Endothelial cell of umbilical vein (primary cell): ENCODE measurements around the gene B3GNT7. TPM values are rescaled to one million over a fixed set of nuclear protein-coding genes. Genes with fewer than 3 reads are reported as not detected.

Experiments
- BruUV-seq: library from RNA; stranded (reverse); fragments of 400-500 nt; replicated peaks from 2 replicates; lab custom pipeline; 2021; lab: Mats Ljungman, UMichigan
- CTCF ChIA-PET: fragments of 300-600, 350-600 bp; sonication (Branson Sonifier 250); formaldehyde crosslinking; loops from one replicate; lab custom pipeline; 2021; ENCODE audit warnings: antibody characterized with exemption, inconsistent platforms; lab: Charles Lee
- POLR2A ChIA-PET: fragments of 300-600, 350-600 bp; sonication (Branson Sonifier 250); formaldehyde crosslinking; loops from one replicate; lab custom pipeline; 2021; ENCODE audit warnings: antibody characterized with exemption, inconsistent platforms; lab: Charles Lee
- DNase-seq: peaks from one replicate; pipeline ENCODE4 v3.0.0-alpha.2; 2011; ENCODE audit warnings: low read depth, low spot score
- FAIRE-seq: peaks from 2 replicates; lab custom pipeline; 2011; peaks lifted over from hg19 to GRCh38; lab: Jason Lieb, UNC
- H2AFZ ChIP-seq: 2 replicates; pipeline ENCODE4 v1.6.0; 2012; ENCODE audit warnings: low read depth, low read length, control low read depth, inconsistent platforms
- H3K27ac ChIP-seq: 2 replicates; pipeline ENCODE4 v1.5.1; 2011; ENCODE audit warnings: low read depth, mild to moderate bottlenecking, control low read depth, low read length, moderate library complexity; ENCODE audit not compliant: insufficient read depth
- H3K27me3 ChIP-seq, 2 experiments: 2 replicates each; pipeline versions ENCODE4 v1.6.0 to v1.6.1; 2011; ENCODE audit warnings: low read length in 2 of 2, mixed read lengths in 1 of 2; ENCODE audit not compliant: control insufficient read depth in 2 of 2, insufficient read depth in 2 of 2
- H3K36me3 ChIP-seq, 2 experiments: 2 replicates in 1 of 2; 3 replicates in 1 of 2; pipeline ENCODE4 v1.5.1; 2011; ENCODE audit warnings: low read length in 2 of 2, mild to moderate bottlenecking in 1 of 2, moderate library complexity in 1 of 2; ENCODE audit not compliant: control insufficient read depth in 2 of 2, insufficient read depth in 2 of 2; ENCODE audit errors: extremely low read depth in 1 of 2
- H3K4me1 ChIP-seq: 3 replicates; pipeline ENCODE4 v1.5.1; 2011; ENCODE audit warnings: mild to moderate bottlenecking, low read length; ENCODE audit not compliant: control insufficient read depth, insufficient read depth; ENCODE audit errors: extremely low read depth
- H3K4me2 ChIP-seq: 2 replicates; pipeline ENCODE4 v1.6.1; 2011; ENCODE audit warnings: low read length, control low read depth, mixed read lengths; ENCODE audit not compliant: insufficient read depth
- H3K4me3 ChIP-seq, 3 experiments: fragments of 200-600 bp in 1 of 3; sonication (generic), shearing (Covaris generic) in 1 of 3; replicated peaks in 1 of 3; 2 replicates each; pipeline ENCODE4 v1.5.1; 2011 to 2016; ENCODE audit warnings: control low read depth in 3 of 3, low read length in 3 of 3, mild to moderate bottlenecking in 2 of 3, inconsistent platforms in 1 of 3, low read depth in 1 of 3, moderate library complexity in 1 of 3; ENCODE audit not compliant: insufficient read depth in 1 of 3
- H3K79me2 ChIP-seq: 2 replicates; pipeline ENCODE4 v1.6.0; 2012; ENCODE audit warnings: low read length, inconsistent platforms; ENCODE audit not compliant: control insufficient read depth, insufficient read depth
- H3K9ac ChIP-seq: replicated peaks from 2 replicates; pipeline ENCODE3; 2011; ENCODE audit warnings: low read length, control low read depth; ENCODE audit not compliant: insufficient read depth; ENCODE audit errors: extremely low read depth
- H3K9me1 ChIP-seq: replicated peaks from 3 replicates; pipeline ENCODE4 v1.6.0; 2011; ENCODE audit warnings: mild to moderate bottlenecking, low read length; ENCODE audit not compliant: control insufficient read depth, insufficient read depth; ENCODE audit errors: extremely low read depth
- H3K9me3 ChIP-seq: replicated peaks from 2 replicates; pipeline ENCODE4 v1.5.1; 2012; ENCODE audit warnings: low read length, inconsistent platforms; ENCODE audit not compliant: control insufficient read depth, insufficient read depth
- H4K20me1 ChIP-seq: replicated peaks from 2 replicates; pipeline ENCODE3; 2011; ENCODE audit warnings: mild to moderate bottlenecking, low read length; ENCODE audit not compliant: control insufficient read depth, insufficient read depth; ENCODE audit errors: extremely low read depth
- CTCF ChIP-seq, 2 donors: IDR thresholded peaks; 1 replicate in 1 of 2; 2 replicates in 1 of 2; pipeline ENCODE4 v1.5.1; 2011; ENCODE audit warnings: low read length in 2 of 2, mild to moderate bottlenecking in 2 of 2, moderate library complexity in 2 of 2, control low read depth in 1 of 2, inconsistent platforms in 1 of 2, low read depth in 1 of 2; ENCODE audit not compliant: insufficient read depth in 1 of 2; ENCODE audit errors: extremely low read depth in 1 of 2
- EZH2 ChIP-seq: IDR thresholded peaks from 2 replicates; pipeline ENCODE4 v1.6.1; 2012; ENCODE audit warnings: borderline replicate concordance, low read depth, mild to moderate bottlenecking, moderate library complexity, low read length, inconsistent platforms; ENCODE audit not compliant: severe bottlenecking
- FOS ChIP-seq: IDR thresholded peaks from 2 replicates; pipeline ENCODE4 v1.6.1; 2011; ENCODE audit warnings: mild to moderate bottlenecking, low read length, moderate library complexity, borderline replicate concordance; ENCODE audit not compliant: insufficient read depth
- GATA2 ChIP-seq: IDR thresholded peaks from 2 replicates; pipeline ENCODE4 v1.7.0; 2011; ENCODE audit warnings: low read depth, mild to moderate bottlenecking, moderate library complexity, mixed read lengths, low read length; ENCODE audit not compliant: insufficient read length, insufficient read depth
- JUN ChIP-seq: IDR thresholded peaks from 2 replicates; pipeline ENCODE4 v1.6.1; 2011; ENCODE audit warnings: borderline replicate concordance, low read depth; ENCODE audit not compliant: insufficient read length, insufficient read depth
- MAX ChIP-seq: IDR thresholded peaks from 2 replicates; pipeline ENCODE4 v1.6.1; 2011; ENCODE audit not compliant: insufficient read depth, insufficient read length
- MYC ChIP-seq: IDR thresholded peaks from one replicate; pipeline ENCODE4 v1.6.1; 2011; ENCODE audit warnings: mild to moderate bottlenecking, low read depth, low read length
- POLR2A ChIP-seq: IDR thresholded peaks from 2 replicates; pipeline ENCODE4 v1.6.1; 2012; ENCODE audit warnings: low read depth, mild to moderate bottlenecking, control low read depth, low read length
- POLR2AphosphoS5 ChIP-seq: IDR thresholded peaks from 2 replicates; pipeline ENCODE4 v1.6.1; 2012; ENCODE audit warnings: low read depth, mild to moderate bottlenecking, control low read depth, low read length, moderate library complexity; ENCODE audit not compliant: insufficient read depth
- dilution Hi-C: fragments of 300-500 bp; cut with MboI; formaldehyde crosslinking; loops from one replicate; pipeline ENCODE4 v1.15.0; 2019; ENCODE audit warnings: low sequenced_read_pairs; ENCODE audit not compliant: extremely low pct_ligation_motif_present
- intact Hi-C: fragments of 100-400 bp; cut with micrococcal nuclease; formaldehyde crosslinking; loops from one replicate; pipeline ENCODE4 v1.10.0; 2022
- polyA plus RNA-seq, 4 experiments: library from polyadenylated mRNA; depleted of rRNA in 3 of 4; stranded (reverse) in 3 of 4; unstranded in 1 of 4; fragments of >200 nt; gene quantifications; 2 replicates each; pipeline versions ENCODE4 v1.2.1 to v1.2.3, GENCODE V29; 2011 to 2012; ENCODE audit warnings: missing spikeins in 1 of 4
- total RNA-seq: library from RNA; stranded (reverse); gene quantifications from 2 replicates; pipeline ENCODE4 v1.2.3, GENCODE V29; 2021

Gene B3GNT7
- total and polyA plus RNA-seq, 2 donors (not counting 3 experiments of a cell fraction or from before 2014, with no cell fraction given) = 0.39 to 1.2 TPM

GRCh38 chr2:231436957-231437356 is 41.4 kb downstream of the B3GNT7 start:
- Histone ChIP-seq H3K9me3 (no peaks in the 10 kb centered on the region), H3K9me1 (no peaks in the 10 kb centered on the region), H3K4me1 (no peaks in the 10 kb centered on the region), H3K4me2 (no peak overlapping the region), H2AFZ (no peak overlapping the region), H3K79me2 (no peaks in the 10 kb centered on the region), H3K9ac (no peak overlapping the region), H3K27ac (no peak overlapping the region), H3K27me3 (peaks cover 0 to 2% of the 10 kb centered on the region in 2 experiments), H3K4me3 (no peak overlapping the region), H3K36me3 (no peaks in the 10 kb centered on the region), H4K20me1 (no peaks in the 10 kb centered on the region)
- FAIRE-seq = no peak
- ChIA-PET CTCF (interaction anchor here (1.1 kb wide), 1 partner anchor 15 kb away, joined by 3 read pairs; no protein-coding TSS in a partner anchor), POLR2A (no interaction called here)
- TF ChIP-seq FOS = no peak
- no peak for TF ChIP-seq CTCF (IDR thresholded peaks at IDR 0.05; ENCODE audit: extremely low read depth in 1 of 2, insufficient read depth in 1 of 2, low read depth in 1 of 2, low read length in 2 of 2)
- TF ChIP-seq JUN = no peak
- TF ChIP-seq POLR2A = no peak
- no peak for TF ChIP-seq POLR2AphosphoS5
- no peak for TF ChIP-seq MYC
- TF ChIP-seq EZH2 = no peak
- no peak for TF ChIP-seq MAX
- no peak for TF ChIP-seq GATA2
- no TSS peak for BruUV-seq
- dilution Hi-C loops (no loop called here), intact Hi-C loops (no loop called here)
- no peak for DNase-seq
